Endometrium (tissue), 2 donors: ENCODE data around the gene SPANXA2.
"Not testable (repeated sequence)": the region's sequence is repeated elsewhere in the genome, so short reads cannot be mapped to it uniquely, and the experiment has no call there.

Experiments used
- FAIRE-seq: peaks from 2 replicates; lab custom pipeline; 2012; peaks lifted over from hg19 to GRCh38; lab: Jason Lieb, UNC
- donor health status: control.
- donor health status: control.

SPANXA2 gene

DNA sequence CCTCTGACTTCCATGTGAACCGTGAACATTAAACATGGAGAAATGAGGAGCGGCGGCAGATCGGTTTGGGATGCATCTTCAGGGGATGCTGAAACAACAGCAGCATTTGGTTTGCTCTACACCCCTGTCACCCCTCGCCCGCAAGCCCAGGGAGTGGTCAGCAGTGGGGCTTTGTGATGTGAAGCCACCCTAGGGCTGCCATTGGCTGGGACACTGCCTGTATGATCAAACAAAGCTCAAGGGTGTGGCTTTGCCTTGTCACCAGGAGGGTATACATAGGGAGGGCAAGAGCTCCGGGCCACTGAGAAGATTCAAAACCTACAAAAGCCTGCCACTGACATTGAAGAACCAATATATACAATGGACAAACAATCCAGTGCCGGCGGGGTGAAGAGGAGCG lies at the start of gene SPANXA2:
Gene SPANXA2, plus strand, starts transcription at position 301 of the 400 bp plus-strand sequence. Its CDS starts 60 bp downstream, at position 361.
- FAIRE-seq, result not testable (repeated sequence)

- not testable (repeated sequence) for FAIRE-seq
These were observed 47.0 kb upstream of the SPANXA2 start for GRCh38 chrX:141542551-141542950.

DNA sequence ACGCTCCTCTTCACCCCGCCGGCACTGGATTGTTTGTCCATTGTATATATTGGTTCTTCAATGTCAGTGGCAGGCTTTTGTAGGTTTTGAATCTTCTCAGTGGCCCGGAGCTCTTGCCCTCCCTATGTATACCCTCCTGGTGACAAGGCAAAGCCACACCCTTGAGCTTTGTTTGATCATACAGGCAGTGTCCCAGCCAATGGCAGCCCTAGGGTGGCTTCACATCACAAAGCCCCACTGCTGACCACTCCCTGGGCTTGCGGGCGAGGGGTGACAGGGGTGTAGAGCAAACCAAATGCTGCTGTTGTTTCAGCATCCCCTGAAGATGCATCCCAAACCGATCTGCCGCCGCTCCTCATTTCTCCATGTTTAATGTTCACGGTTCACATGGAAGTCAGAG lies 4.9 kb upstream of the SPANXA2 start, which contains the start of gene SPANXA1:
Gene SPANXA1, minus strand, starts transcription at position 101 of the 400 bp plus-strand sequence. Its CDS starts 60 bp downstream, at position 41.
- FAIRE-seq, result not testable (repeated sequence)

GRCh38 chrX:141609111-141609510 lies 19.6 kb downstream of the SPANXA2 start:
- no peak for FAIRE-seq

GRCh38 chrX:141619336-141619735 lies 29.8 kb downstream of the SPANXA2 start:
- FAIRE-seq, result no peak

- FAIRE-seq, result no peak
These were observed 42.6 kb downstream of the SPANXA2 start for GRCh38 chrX:141632124-141632523.

DNA sequence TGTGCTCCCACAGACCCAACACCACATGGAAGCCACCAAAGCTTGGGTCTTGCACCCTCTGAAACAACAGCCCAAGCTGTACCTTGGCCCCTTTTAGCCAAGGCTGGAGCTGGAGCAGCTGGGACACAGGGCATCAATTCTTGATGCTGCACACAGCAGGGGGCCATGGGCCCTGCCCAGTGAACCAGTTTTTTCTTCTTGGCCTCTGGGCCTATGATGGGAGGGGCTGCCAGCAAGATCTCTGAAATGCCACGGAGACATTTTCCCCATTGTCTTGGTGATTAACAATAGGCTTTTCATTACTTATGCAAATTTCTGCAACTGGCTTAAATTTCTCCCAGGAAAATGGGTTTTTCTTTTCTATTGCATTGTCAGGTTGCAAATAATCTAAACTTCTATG lies 49.0 kb downstream of the SPANXA2 start:
- FAIRE-seq, result no peak
